Loucy (cell line): ENCODE results near the gene GET4.

Source experiments
- CTCF ChIP-seq: fragments of 200-600 bp; sonication (generic); conservative IDR thresholded peaks from 2 replicates; pipeline ENCODE4 v1.5.1; 2014; ENCODE audit warnings: mild to moderate bottlenecking, antibody characterized with exemption, low read length
- EZH2phosphoT487 ChIP-seq: fragments of 200-600 bp; IDR thresholded peaks from 2 replicates; pipeline ENCODE4 v1.6.1; 2018; ENCODE audit warnings: antibody characterized with exemption, mild to moderate bottlenecking, moderate library complexity, borderline replicate concordance

GRCh38 chr7:895451-896052 is 19.2 kb downstream of the GET4 start:
- TF ChIP-seq CTCF, result no peak
- no peak for TF ChIP-seq EZH2phosphoT487
